A673 (cell line): ENCODE results near the gene ENOPH1.

ENCODE experiments used
- CTCF ChIP-seq: fragments of 300-800, 200-600 bp; sonication (generic); conservative IDR thresholded peaks from 2 replicates; pipeline ENCODE4 v1.5.1; 2017; ENCODE audit warnings: low read depth, mild to moderate bottlenecking, antibody characterized with exemption, low read length, moderate library complexity, mixed read lengths
- EZH2 ChIP-seq: fragments of 200-600 bp; sonication (generic); IDR thresholded peaks from 2 replicates; pipeline ENCODE4 v1.6.1; 2017; ENCODE audit warnings: borderline replicate concordance, low read depth, mild to moderate bottlenecking, mixed read lengths, antibody characterized with exemption, low read length; ENCODE audit not compliant: poor library complexity, severe bottlenecking

GRCh38 chr4:82489076-82489475 is 58.7 kb downstream of the ENOPH1 start:
- TF ChIP-seq CTCF: no peak
- TF ChIP-seq EZH2: no peak
